SK-N-SH treated with all-trans-retinoic acid at 6 μM for 48 hours (cell line): Measurements from ENCODE around the gene PRDM10.

ENCODE experiments used
- ATAC-seq: fragments of 200-7000 bp; cut with Tn5 transposase; 3 replicates; pipeline ENCODE4 v1.9.1; 2020; ENCODE audit warnings: mild to moderate bottlenecking, moderate library complexity
- ARNTL ChIP-seq: fragments of 450-650 bp; formaldehyde crosslinking; IDR thresholded peaks from 2 replicates; pipeline ENCODE4 v1.5.0; 2020; ENCODE audit warnings: low read depth, mild to moderate bottlenecking, moderate library complexity, borderline replicate concordance
- BACH2 ChIP-seq: fragments of 250-450 bp; sonication (Bioruptor Pico); IDR thresholded peaks from 2 replicates; pipeline ENCODE4 v1.9.0; 2021; ENCODE audit warnings: mild to moderate bottlenecking, borderline replicate concordance
- CSDC2 ChIP-seq: fragments of 250-450 bp; sonication (Bioruptor Pico); IDR thresholded peaks from 2 replicates; pipeline ENCODE4 v1.5.0; 2020; ENCODE audit warnings: mild to moderate bottlenecking, moderate library complexity
- ESRRG ChIP-seq: fragments of 250-450 bp; sonication (Bioruptor Pico); IDR thresholded peaks from 2 replicates; pipeline ENCODE4 v1.6.1; 2021; ENCODE audit warnings: mild to moderate bottlenecking
- GLIS3 ChIP-seq: fragments of 250-450 bp; sonication (Bioruptor Pico); IDR thresholded peaks from 2 replicates; pipeline ENCODE4 v1.5.0; 2020; ENCODE audit warnings: mild to moderate bottlenecking, moderate library complexity
- ISL1 ChIP-seq: fragments of 250-450 bp; sonication (Bioruptor Pico); IDR thresholded peaks from 2 replicates; pipeline ENCODE4 v2.1.2; 2022; ENCODE audit warnings: mild to moderate bottlenecking, moderate library complexity
- OSR1 ChIP-seq: fragments of 250-450 bp; sonication (Bioruptor Pico); IDR thresholded peaks from 2 replicates; pipeline ENCODE4 v1.8.0; 2022; ENCODE audit warnings: moderate library complexity, mild to moderate bottlenecking, inconsistent platforms
- PPARA ChIP-seq: fragments of 250-450 bp; sonication (Bioruptor Pico); IDR thresholded peaks from 2 replicates; pipeline ENCODE4 v1.5.0; 2020; ENCODE audit warnings: mild to moderate bottlenecking, borderline replicate concordance
- RARB ChIP-seq: fragments of 250-450 bp; sonication (Bioruptor Pico); IDR thresholded peaks from 2 replicates; pipeline ENCODE4 v1.8.0; 2021; ENCODE audit warnings: mild to moderate bottlenecking, moderate library complexity
- SNAI2 ChIP-seq: fragments of 250-450 bp; sonication (Bioruptor Pico); IDR thresholded peaks from 2 replicates; pipeline ENCODE4 v1.5.0; 2020; ENCODE audit warnings: mild to moderate bottlenecking, moderate library complexity
- TCF4 ChIP-seq: fragments of 250-450 bp; sonication (Bioruptor Pico); IDR thresholded peaks from 2 replicates; pipeline ENCODE4 v1.8.0; 2021; ENCODE audit warnings: mild to moderate bottlenecking, moderate library complexity, borderline replicate concordance
- TOX ChIP-seq: fragments of 250-450 bp; sonication (Bioruptor Pico); IDR thresholded peaks from 2 replicates; pipeline ENCODE4 v1.8.0; 2021; ENCODE audit warnings: mild to moderate bottlenecking, moderate library complexity, borderline replicate concordance
- ZC3H10 ChIP-seq: fragments of 250-450 bp; sonication (Bioruptor Pico); IDR thresholded peaks from 2 replicates; pipeline ENCODE4 v1.5.1; 2021; ENCODE audit warnings: mild to moderate bottlenecking, moderate library complexity
- ZFP3 ChIP-seq: fragments of 250-450 bp; sonication (Bioruptor Pico); IDR thresholded peaks from 2 replicates; pipeline ENCODE4 v1.5.0; 2020; ENCODE audit warnings: mild to moderate bottlenecking, moderate library complexity
- ZFP30 ChIP-seq: fragments of 450-650 bp; formaldehyde crosslinking; IDR thresholded peaks from 2 replicates; pipeline ENCODE4 v1.5.0; 2022; ENCODE audit warnings: mild to moderate bottlenecking, moderate library complexity
- ZNF565 ChIP-seq: fragments of 450-650 bp; formaldehyde crosslinking; conservative IDR thresholded peaks from 2 replicates; pipeline ENCODE4 v1.5.0; 2020; ENCODE audit warnings: low read depth, mild to moderate bottlenecking, moderate library complexity
- ZNF8 ChIP-seq: fragments of 450-650 bp; formaldehyde crosslinking; IDR thresholded peaks from 2 replicates; pipeline ENCODE4 v1.5.0; 2020; ENCODE audit warnings: mild to moderate bottlenecking, moderate library complexity
- TF ChIP-seq, protein P1 (sequence below): fragments of 250-450 bp; sonication (Bioruptor Pico); IDR thresholded peaks from 2 replicates; pipeline ENCODE4 v1.8.0; 2021; ENCODE audit warnings: low read depth, mild to moderate bottlenecking, moderate library complexity, borderline replicate concordance
- TF ChIP-seq, protein P2 (sequence below): fragments of 250-450 bp; sonication (Bioruptor Pico); IDR thresholded peaks from 2 replicates; pipeline ENCODE4 v1.5.1; 2021; ENCODE audit warnings: mild to moderate bottlenecking, moderate library complexity
- TF ChIP-seq, protein P3 (sequence below): fragments of 250-450 bp; sonication (Bioruptor Pico); IDR thresholded peaks from 2 replicates; pipeline ENCODE4 v1.5.0; 2020; ENCODE audit warnings: mild to moderate bottlenecking, moderate library complexity
- TF ChIP-seq, protein P4 (sequence below): fragments of 250-450 bp; sonication (Bioruptor Pico); IDR thresholded peaks from 2 replicates; pipeline ENCODE4 v1.8.0; 2020; ENCODE audit warnings: mild to moderate bottlenecking, moderate library complexity, borderline replicate concordance

PRDM10 gene

DNA sequence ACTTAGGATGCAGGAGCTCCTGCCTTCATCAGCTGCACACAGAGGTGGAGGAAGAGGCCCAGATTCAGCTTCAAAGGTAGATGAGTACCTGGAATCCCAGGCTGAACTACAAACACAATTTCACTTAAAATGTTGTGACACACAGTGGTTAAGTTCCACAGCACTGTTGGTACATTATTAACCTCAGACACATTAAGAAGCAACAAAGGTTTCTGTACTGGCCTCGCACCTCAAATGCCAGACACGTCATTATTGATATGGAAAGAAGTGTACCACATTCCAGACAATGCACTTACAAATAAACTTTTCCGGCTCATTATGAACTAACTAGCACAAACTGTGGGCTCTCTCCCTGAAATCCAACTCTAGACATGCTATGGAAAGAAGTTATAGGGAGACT, 34.6 kb downstream of the PRDM10 start (continued):
- TF ChIP-seq, protein P1, sequence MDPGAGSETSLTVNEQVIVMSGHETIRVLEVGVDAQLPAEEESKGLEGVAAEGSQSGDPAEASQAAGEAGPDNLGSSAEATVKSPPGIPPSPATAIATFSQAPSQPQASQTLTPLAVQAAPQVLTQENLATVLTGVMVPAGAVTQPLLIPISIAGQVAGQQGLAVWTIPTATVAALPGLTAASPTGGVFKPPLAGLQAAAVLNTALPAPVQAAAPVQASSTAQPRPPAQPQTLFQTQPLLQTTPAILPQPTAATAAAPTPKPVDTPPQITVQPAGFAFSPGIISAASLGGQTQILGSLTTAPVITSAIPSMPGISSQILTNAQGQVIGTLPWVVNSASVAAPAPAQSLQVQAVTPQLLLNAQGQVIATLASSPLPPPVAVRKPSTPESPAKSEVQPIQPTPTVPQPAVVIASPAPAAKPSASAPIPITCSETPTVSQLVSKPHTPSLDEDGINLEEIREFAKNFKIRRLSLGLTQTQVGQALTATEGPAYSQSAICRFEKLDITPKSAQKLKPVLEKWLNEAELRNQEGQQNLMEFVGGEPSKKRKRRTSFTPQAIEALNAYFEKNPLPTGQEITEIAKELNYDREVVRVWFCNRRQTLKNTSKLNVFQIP (CRISPR knock-in tag): no peak
- TF ChIP-seq ZC3H10 (CRISPR knock-in tag): no peak
- no peak for TF ChIP-seq RARB (CRISPR knock-in tag)
- no peak for TF ChIP-seq SNAI2 (CRISPR knock-in tag)

DNA sequence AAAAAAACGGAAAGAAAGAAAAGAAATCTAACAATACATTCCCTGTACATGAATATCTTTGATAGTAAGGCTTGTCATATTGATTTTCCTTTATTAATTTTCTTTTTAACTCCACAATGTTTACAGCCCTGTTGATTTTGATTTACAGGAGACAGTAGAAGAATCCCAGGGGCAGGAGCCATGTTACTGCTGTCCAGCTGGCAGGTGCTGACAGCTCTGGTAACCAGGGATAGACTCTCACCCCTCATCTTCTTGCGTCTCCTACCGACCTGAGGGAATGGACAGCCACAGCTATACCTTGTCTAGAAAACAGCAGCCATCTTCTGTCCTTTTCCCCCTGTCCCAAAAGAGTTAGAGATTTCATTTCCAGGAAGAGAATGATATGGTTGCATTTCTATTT, 37.4 kb downstream of the PRDM10 start:
- ATAC-seq: no peak
- no peak for TF ChIP-seq ARNTL (CRISPR knock-in tag)
- TF ChIP-seq TOX (CRISPR knock-in tag): no peak
- no peak for TF ChIP-seq ZFP3 (CRISPR knock-in tag)
- no peak for TF ChIP-seq TCF4 (CRISPR knock-in tag)
- TF ChIP-seq, protein P1 (CRISPR knock-in tag): no peak
- TF ChIP-seq SNAI2 (CRISPR knock-in tag): no peak
- TF ChIP-seq CSDC2: no peak
- no peak for TF ChIP-seq ESRRG (CRISPR knock-in tag)
- TF ChIP-seq ZFP30 (CRISPR knock-in tag): no peak
- no peak for TF ChIP-seq PPARA (CRISPR knock-in tag)
- TF ChIP-seq, protein P2, sequence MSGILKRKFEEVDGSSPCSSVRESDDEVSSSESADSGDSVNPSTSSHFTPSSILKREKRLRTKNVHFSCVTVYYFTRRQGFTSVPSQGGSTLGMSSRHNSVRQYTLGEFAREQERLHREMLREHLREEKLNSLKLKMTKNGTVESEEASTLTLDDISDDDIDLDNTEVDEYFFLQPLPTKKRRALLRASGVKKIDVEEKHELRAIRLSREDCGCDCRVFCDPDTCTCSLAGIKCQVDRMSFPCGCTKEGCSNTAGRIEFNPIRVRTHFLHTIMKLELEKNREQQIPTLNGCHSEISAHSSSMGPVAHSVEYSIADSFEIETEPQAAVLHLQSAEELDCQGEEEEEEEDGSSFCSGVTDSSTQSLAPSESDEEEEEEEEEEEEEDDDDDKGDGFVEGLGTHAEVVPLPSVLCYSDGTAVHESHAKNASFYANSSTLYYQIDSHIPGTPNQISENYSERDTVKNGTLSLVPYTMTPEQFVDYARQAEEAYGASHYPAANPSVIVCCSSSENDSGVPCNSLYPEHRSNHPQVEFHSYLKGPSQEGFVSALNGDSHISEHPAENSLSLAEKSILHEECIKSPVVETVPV (CRISPR knock-in tag): no peak
- no peak for TF ChIP-seq RARB (CRISPR knock-in tag)
- TF ChIP-seq GLIS3 (CRISPR knock-in tag): no peak
- no peak for TF ChIP-seq OSR1 (CRISPR knock-in tag)
- no peak for TF ChIP-seq ZC3H10 (CRISPR knock-in tag)
- TF ChIP-seq, protein P3, sequence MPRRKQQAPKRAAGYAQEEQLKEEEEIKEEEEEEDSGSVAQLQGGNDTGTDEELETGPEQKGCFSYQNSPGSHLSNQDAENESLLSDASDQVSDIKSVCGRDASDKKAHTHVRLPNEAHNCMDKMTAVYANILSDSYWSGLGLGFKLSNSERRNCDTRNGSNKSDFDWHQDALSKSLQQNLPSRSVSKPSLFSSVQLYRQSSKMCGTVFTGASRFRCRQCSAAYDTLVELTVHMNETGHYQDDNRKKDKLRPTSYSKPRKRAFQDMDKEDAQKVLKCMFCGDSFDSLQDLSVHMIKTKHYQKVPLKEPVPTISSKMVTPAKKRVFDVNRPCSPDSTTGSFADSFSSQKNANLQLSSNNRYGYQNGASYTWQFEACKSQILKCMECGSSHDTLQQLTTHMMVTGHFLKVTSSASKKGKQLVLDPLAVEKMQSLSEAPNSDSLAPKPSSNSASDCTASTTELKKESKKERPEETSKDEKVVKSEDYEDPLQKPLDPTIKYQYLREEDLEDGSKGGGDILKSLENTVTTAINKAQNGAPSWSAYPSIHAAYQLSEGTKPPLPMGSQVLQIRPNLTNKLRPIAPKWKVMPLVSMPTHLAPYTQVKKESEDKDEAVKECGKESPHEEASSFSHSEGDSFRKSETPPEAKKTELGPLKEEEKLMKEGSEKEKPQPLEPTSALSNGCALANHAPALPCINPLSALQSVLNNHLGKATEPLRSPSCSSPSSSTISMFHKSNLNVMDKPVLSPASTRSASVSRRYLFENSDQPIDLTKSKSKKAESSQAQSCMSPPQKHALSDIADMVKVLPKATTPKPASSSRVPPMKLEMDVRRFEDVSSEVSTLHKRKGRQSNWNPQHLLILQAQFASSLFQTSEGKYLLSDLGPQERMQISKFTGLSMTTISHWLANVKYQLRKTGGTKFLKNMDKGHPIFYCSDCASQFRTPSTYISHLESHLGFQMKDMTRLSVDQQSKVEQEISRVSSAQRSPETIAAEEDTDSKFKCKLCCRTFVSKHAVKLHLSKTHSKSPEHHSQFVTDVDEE (CRISPR knock-in tag): no peak
- no peak for TF ChIP-seq ZNF8 (CRISPR knock-in tag)
- TF ChIP-seq ISL1 (CRISPR knock-in tag): no peak
- no peak for TF ChIP-seq BACH2 (CRISPR knock-in tag)
- TF ChIP-seq ZNF565 (CRISPR knock-in tag): no peak

DNA sequence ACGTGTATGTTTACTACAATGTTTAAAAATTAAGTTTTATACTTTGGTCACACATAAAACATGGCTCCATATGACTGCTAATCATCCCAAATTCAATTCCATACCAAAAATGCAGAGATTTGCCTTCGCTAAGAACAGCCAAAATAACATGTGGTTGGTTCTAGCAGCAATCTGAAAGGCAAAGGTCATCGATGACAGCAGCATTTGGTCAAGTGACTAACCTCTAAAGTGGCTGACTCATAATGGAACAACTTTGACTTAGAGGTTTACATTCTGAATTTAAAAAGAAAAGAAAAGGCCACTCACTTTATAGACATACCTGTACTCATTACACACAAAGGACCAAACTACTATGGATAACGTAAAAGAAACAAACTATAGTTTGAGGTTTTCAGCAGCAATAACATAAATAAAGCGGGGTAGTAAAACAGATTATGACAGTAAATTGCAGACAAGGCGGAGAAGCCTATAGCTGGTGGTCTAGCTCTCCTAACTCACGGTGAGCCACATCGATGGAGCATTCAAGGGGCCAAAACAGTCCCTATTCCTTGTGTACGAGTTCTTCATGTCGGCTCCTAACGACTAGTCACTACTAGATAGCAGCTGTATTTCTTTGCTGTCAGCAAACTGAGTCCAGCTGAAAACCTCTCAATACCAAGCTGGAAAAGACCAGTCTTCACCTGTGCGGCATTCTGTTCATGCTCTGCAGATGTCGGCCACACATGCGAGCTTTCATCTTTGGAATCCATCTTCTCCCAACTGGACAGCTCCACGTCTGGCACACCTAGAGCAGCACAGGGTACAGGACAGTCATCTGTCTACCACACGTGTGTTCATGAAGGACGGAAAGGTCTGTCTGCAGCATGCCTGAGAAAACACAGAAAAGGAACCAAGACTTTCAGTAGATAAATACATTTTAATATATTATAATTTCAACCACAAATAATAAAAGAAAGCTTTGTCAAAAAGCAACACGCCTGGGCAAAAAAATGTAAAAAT, 42.1 kb downstream of the PRDM10 start:
- TF ChIP-seq ISL1 (CRISPR knock-in tag) (peak; percentile 35), PPARA (CRISPR knock-in tag) (no peak), ESRRG (CRISPR knock-in tag) (no peak), TOX (CRISPR knock-in tag) (no peak)
- TF ChIP-seq, protein P4, sequence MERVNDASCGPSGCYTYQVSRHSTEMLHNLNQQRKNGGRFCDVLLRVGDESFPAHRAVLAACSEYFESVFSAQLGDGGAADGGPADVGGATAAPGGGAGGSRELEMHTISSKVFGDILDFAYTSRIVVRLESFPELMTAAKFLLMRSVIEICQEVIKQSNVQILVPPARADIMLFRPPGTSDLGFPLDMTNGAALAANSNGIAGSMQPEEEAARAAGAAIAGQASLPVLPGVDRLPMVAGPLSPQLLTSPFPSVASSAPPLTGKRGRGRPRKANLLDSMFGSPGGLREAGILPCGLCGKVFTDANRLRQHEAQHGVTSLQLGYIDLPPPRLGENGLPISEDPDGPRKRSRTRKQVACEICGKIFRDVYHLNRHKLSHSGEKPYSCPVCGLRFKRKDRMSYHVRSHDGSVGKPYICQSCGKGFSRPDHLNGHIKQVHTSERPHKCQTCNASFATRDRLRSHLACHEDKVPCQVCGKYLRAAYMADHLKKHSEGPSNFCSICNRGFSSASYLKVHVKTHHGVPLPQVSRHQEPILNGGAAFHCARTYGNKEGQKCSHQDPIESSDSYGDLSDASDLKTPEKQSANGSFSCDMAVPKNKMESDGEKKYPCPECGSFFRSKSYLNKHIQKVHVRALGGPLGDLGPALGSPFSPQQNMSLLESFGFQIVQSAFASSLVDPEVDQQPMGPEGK (CRISPR knock-in tag): peak; percentile 41; the same call in 1 of the 2 replicates
- TF ChIP-seq, all 23 proteins: peak for 2
- peak; percentile 74 for ATAC-seq
